H9 (cell line): ENCODE measurements around the gene CASP8AP2. TPM values are rescaled to one million over a fixed set of nuclear protein-coding genes. Genes with fewer than 3 reads are reported as not detected.

Source experiments
- DNase-seq: peaks from one replicate; pipeline ENCODE4 v3.0.0-alpha.2; 2017
- H2AFZ ChIP-seq: one replicate; pipeline ENCODE4 v1.6.1; 2013; ENCODE audit warnings: mild to moderate bottlenecking, low read length, control low read depth, moderate library complexity
- H2AK5ac ChIP-seq: 2 replicates; pipeline ENCODE4 v1.6.1; 2013; ENCODE audit warnings: low read length, control low read depth, mixed read lengths; ENCODE audit not compliant: insufficient read length
- H2BK120ac ChIP-seq: one replicate; pipeline ENCODE4 v1.6.1; 2013; ENCODE audit warnings: low read depth, mild to moderate bottlenecking, low read length, control low read depth, inconsistent platforms; ENCODE audit not compliant: poor library complexity, severe bottlenecking
- H2BK12ac ChIP-seq: 2 replicates; pipeline ENCODE4 v1.6.1; 2013; ENCODE audit warnings: low read length, control low read depth, mixed read lengths, low read depth; ENCODE audit not compliant: insufficient read length
- H2BK15ac ChIP-seq: 2 replicates; pipeline ENCODE4 v1.6.1; 2013; ENCODE audit warnings: low read depth, low read length, control low read depth
- H2BK20ac ChIP-seq: one replicate; pipeline ENCODE4 v1.6.1; 2013; ENCODE audit warnings: low read depth, mild to moderate bottlenecking, low read length, control low read depth, inconsistent platforms; ENCODE audit not compliant: poor library complexity, severe bottlenecking
- H2BK5ac ChIP-seq: 2 replicates; pipeline ENCODE4 v1.6.1; 2013; ENCODE audit warnings: low read length, control low read depth, mixed read lengths; ENCODE audit not compliant: insufficient read length
- H3K14ac ChIP-seq: 2 replicates; pipeline ENCODE4 v1.6.1; 2013; ENCODE audit warnings: low read length, control low read depth; ENCODE audit not compliant: insufficient read depth
- H3K18ac ChIP-seq: 2 replicates; pipeline ENCODE4 v1.6.1; 2013; ENCODE audit warnings: low read depth, mild to moderate bottlenecking, mixed read lengths, low read length, control low read depth; ENCODE audit not compliant: insufficient read length
- H3K23ac ChIP-seq: 2 replicates; pipeline ENCODE4 v1.6.1; 2013; ENCODE audit warnings: low read length, control low read depth, mixed read lengths, low read depth; ENCODE audit not compliant: insufficient read length
- H3K23me2 ChIP-seq: 2 replicates; pipeline ENCODE4 v1.6.1; 2013; ENCODE audit warnings: low read depth, mild to moderate bottlenecking, mixed read lengths, low read length, control low read depth; ENCODE audit not compliant: insufficient read length, poor library complexity, severe bottlenecking
- H3K27ac ChIP-seq: 2 replicates; pipeline ENCODE4 v1.5.1; 2013; ENCODE audit warnings: low read length, control low read depth, mixed read lengths, low read depth; ENCODE audit not compliant: insufficient read length
- H3K27me3 ChIP-seq: 2 replicates; pipeline ENCODE4 v1.6.1; 2013; ENCODE audit warnings: low read length, control low read depth, inconsistent platforms; ENCODE audit not compliant: insufficient read depth
- H3K4ac ChIP-seq: 2 replicates; pipeline ENCODE4 v1.6.1; 2013; ENCODE audit warnings: low read depth, mild to moderate bottlenecking, control low read depth, inconsistent platforms, low read length, moderate library complexity
- H3K4me1 ChIP-seq: 2 replicates; pipeline ENCODE4 v1.6.1; 2013; ENCODE audit warnings: low read length, control low read depth, inconsistent platforms; ENCODE audit not compliant: insufficient read depth
- H3K4me2 ChIP-seq: 2 replicates; pipeline ENCODE4 v1.6.1; 2013; ENCODE audit warnings: low read length, control low read depth, mixed read lengths; ENCODE audit not compliant: insufficient read length, insufficient read depth
- H3K56ac ChIP-seq: 2 replicates; pipeline ENCODE4 v1.6.1; 2013; ENCODE audit warnings: low read depth, mild to moderate bottlenecking, mixed read lengths, low read length, control low read depth; ENCODE audit not compliant: insufficient read length
- H3K79me1 ChIP-seq: 2 replicates; pipeline ENCODE4 v1.6.1; 2013; ENCODE audit warnings: low read depth, mild to moderate bottlenecking, moderate library complexity, low read length, control low read depth, inconsistent platforms; ENCODE audit not compliant: insufficient read depth, poor library complexity, severe bottlenecking
- H3K79me2 ChIP-seq: 2 replicates; pipeline ENCODE4 v1.6.1; 2013; ENCODE audit warnings: low read length, control low read depth, inconsistent platforms; ENCODE audit not compliant: insufficient read depth
- H3K9ac ChIP-seq: 2 replicates; pipeline ENCODE4 v1.6.1; 2013; ENCODE audit warnings: low read length, control low read depth, mixed read lengths; ENCODE audit not compliant: insufficient read length; ENCODE audit errors: extremely low read depth
- H3K9me3 ChIP-seq: one replicate; pipeline ENCODE4 v1.6.1; 2013; ENCODE audit warnings: low read depth, low read length, inconsistent platforms; ENCODE audit not compliant: control insufficient read depth
- H3T11ph ChIP-seq: one replicate; pipeline ENCODE4 v1.6.1; 2013; ENCODE audit warnings: mild to moderate bottlenecking, low read length, control low read depth, inconsistent platforms
- H4K20me1 ChIP-seq: one replicate; pipeline ENCODE4 v1.6.1; 2013; ENCODE audit not compliant: control insufficient read depth, insufficient read length, insufficient read depth
- H4K5ac ChIP-seq: 2 replicates; pipeline ENCODE4 v1.6.1; 2013; ENCODE audit warnings: low read depth, mild to moderate bottlenecking, mixed read lengths, low read length, control low read depth; ENCODE audit not compliant: insufficient read length
- H4K8ac ChIP-seq: replicated peaks from 2 replicates; pipeline ENCODE4 v1.6.1; 2013; ENCODE audit warnings: low read length, control low read depth, mixed read lengths, low read depth; ENCODE audit not compliant: insufficient read length
- H4K91ac ChIP-seq: 2 replicates; pipeline ENCODE4 v1.6.1; 2013; ENCODE audit warnings: low read depth, mild to moderate bottlenecking, moderate library complexity, mixed read lengths, low read length, control low read depth; ENCODE audit not compliant: insufficient read length
- H3K27ac Mint-ChIP-seq, 3 experiments: 2 replicates in 2 of 3; 3 replicates in 1 of 3; pipeline ENCODE4 v1.8.0; 2020 to 2021; ENCODE audit warnings: mixed read lengths in 3 of 3, mild to moderate bottlenecking in 1 of 3, moderate library complexity in 1 of 3
- H3K27me3 Mint-ChIP-seq: 2 replicates; pipeline ENCODE4 v1.8.0; 2021; ENCODE audit warnings: low read depth, mild to moderate bottlenecking, moderate library complexity, mixed read lengths
- H3K36me3 Mint-ChIP-seq, 3 experiments: 2 replicates in 2 of 3; 3 replicates in 1 of 3; pipeline ENCODE4 v1.8.0; 2020 to 2021; ENCODE audit warnings: low read depth in 3 of 3, mixed read lengths in 3 of 3; ENCODE audit not compliant: insufficient read depth in 1 of 3
- H3K4me1 Mint-ChIP-seq, 2 experiments: 2 replicates each; pipeline ENCODE4 v1.8.0; 2020; ENCODE audit warnings: mixed read lengths in 2 of 2
- H3K4me3 Mint-ChIP-seq, 2 experiments: 2 replicates in 1 of 2; 3 replicates in 1 of 2; pipeline ENCODE4 v1.8.0; 2020 to 2021; ENCODE audit warnings: mild to moderate bottlenecking in 2 of 2, mixed read lengths in 2 of 2, moderate library complexity in 1 of 2
- H3K9me3 Mint-ChIP-seq, 2 experiments: 2 replicates in 1 of 2; 3 replicates in 1 of 2; pipeline ENCODE4 v1.8.0; 2020; ENCODE audit warnings: mild to moderate bottlenecking in 2 of 2, mixed read lengths in 2 of 2, moderate library complexity in 1 of 2
- WGBS: extraction: QIAGEN DNeasy Blood & Tissue Kit; methylation state at CpG from one replicate; pipeline ENCODE4 v1.1.7; 2013; ENCODE audit warnings: missing lambda C conversion rate, low lambda C conversion rate, mixed read lengths; ENCODE audit not compliant: insufficient read length; ENCODE audit errors: extremely low coverage; 5-methylcytosine and 5-hydroxymethylcytosine counted together
- total RNA-seq: library from RNA; stranded (reverse); gene quantifications from 2 replicates; pipeline ENCODE4 v1.2.1, GENCODE V29; 2021
- TF ChIP-seq, protein P1 (sequence below): fragments of 200-600 bp; sonication (generic); conservative IDR thresholded peaks from 3 replicates; pipeline ENCODE4 v1.8.0; 2021; ENCODE audit warnings: antibody characterized with exemption, mild to moderate bottlenecking

The CASP8AP2 gene
- total RNA-seq, 1 experiment from 2014 or later: 33.6 TPM

DNA sequence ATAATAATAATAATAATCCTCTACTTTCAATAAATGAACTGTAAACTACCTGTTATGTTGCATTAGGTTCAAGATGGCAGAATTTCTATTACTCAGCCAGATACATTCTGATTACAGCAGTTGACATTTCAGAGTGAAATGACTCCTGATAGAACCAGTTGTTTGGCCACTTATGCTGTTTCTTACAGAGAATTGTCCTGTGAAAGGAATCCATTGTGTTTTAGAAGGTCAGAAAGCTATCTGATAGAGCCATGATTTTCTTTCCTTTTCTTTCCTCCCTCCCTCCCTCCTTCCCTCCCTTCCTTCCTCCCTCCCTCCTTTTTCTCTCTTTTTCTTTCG is 81.2 kb downstream of the CASP8AP2 start:
- no peak overlapping the region for H2BK12ac ChIP-seq
- no peak overlapping the region for H3K14ac ChIP-seq
- H2BK20ac ChIP-seq: no peak overlapping the region
- H3K27me3 Mint-ChIP-seq: no peaks in the 10 kb centered on the region
- H3K4me3 Mint-ChIP-seq: peak overlapping the region in 1 of 2 experiments; percentile 58; a peak in 1 of 5 replicates
- H2AK5ac ChIP-seq: no peak overlapping the region
- no peaks in the 10 kb centered on the region for H3K9me3 Mint-ChIP-seq
- H3K4ac ChIP-seq: no peak overlapping the region
- no peak overlapping the region for H3K23ac ChIP-seq
- no peak overlapping the region for H3T11ph ChIP-seq
- no peak overlapping the region for H2AFZ ChIP-seq
- peaks cover 13 to 18% of the 10 kb centered on the region in 2 experiments for H3K4me1 Mint-ChIP-seq
- H3K4me2 ChIP-seq: no peak overlapping the region
- H3K56ac ChIP-seq: no peak overlapping the region
- no peak overlapping the region for H3K18ac ChIP-seq
- no peak overlapping the region for H3K27ac ChIP-seq
- no CpG with 5 or more reads among the region's 1 CpG for WGBS
- no peak overlapping the region for H2BK15ac ChIP-seq
- H3K4me1 ChIP-seq: no peaks in the 10 kb centered on the region; the same call in 1 of the 2 replicates
- H3K27me3 ChIP-seq: no peaks in the 10 kb centered on the region
- no peak overlapping the region for H3K9ac ChIP-seq
- TF ChIP-seq, protein P1, sequence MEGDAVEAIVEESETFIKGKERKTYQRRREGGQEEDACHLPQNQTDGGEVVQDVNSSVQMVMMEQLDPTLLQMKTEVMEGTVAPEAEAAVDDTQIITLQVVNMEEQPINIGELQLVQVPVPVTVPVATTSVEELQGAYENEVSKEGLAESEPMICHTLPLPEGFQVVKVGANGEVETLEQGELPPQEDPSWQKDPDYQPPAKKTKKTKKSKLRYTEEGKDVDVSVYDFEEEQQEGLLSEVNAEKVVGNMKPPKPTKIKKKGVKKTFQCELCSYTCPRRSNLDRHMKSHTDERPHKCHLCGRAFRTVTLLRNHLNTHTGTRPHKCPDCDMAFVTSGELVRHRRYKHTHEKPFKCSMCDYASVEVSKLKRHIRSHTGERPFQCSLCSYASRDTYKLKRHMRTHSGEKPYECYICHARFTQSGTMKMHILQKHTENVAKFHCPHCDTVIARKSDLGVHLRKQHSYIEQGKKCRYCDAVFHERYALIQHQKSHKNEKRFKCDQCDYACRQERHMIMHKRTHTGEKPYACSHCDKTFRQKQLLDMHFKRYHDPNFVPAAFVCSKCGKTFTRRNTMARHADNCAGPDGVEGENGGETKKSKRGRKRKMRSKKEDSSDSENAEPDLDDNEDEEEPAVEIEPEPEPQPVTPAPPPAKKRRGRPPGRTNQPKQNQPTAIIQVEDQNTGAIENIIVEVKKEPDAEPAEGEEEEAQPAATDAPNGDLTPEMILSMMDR: no peak
- H4K20me1 ChIP-seq: no peaks in the 10 kb centered on the region
- H4K91ac ChIP-seq: no peak overlapping the region
- no peaks in the 10 kb centered on the region for H3K9me3 ChIP-seq
- no peaks in the 10 kb centered on the region for H3K36me3 Mint-ChIP-seq
- DNase-seq: no peak
- no peak overlapping the region for H4K8ac ChIP-seq
- H3K23me2 ChIP-seq: no peaks in the 10 kb centered on the region
- H2BK120ac ChIP-seq: no peak overlapping the region
- no peaks in the 10 kb centered on the region for H3K79me1 ChIP-seq
- no peaks in the 10 kb centered on the region for H3K79me2 ChIP-seq
- no peak overlapping the region for H2BK5ac ChIP-seq
- H3K27ac Mint-ChIP-seq: peak overlapping the region; percentile 78 to 79 (median 79); a peak in 4 of 7 replicates
- no peak overlapping the region for H4K5ac ChIP-seq
